22Rv1 (cell line): ENCODE measurements around the gene GPC6.

Source experiments
- H3K27ac ChIP-seq: fragments of 450-650 bp; 2 replicates; pipeline ENCODE4 v1.5.1; 2017
- ZFX ChIP-seq: fragments of 450-650 bp; IDR thresholded peaks from 2 replicates; pipeline ENCODE4 v1.6.1; 2017; ENCODE audit warnings: antibody characterized with exemption, borderline replicate concordance
- TF ChIP-seq, protein P1 (sequence below): fragments of 450-650 bp; IDR thresholded peaks from 2 replicates; pipeline ENCODE4 v1.5.1; 2017; ENCODE audit warnings: mild to moderate bottlenecking

The GPC6 gene

DNA sequence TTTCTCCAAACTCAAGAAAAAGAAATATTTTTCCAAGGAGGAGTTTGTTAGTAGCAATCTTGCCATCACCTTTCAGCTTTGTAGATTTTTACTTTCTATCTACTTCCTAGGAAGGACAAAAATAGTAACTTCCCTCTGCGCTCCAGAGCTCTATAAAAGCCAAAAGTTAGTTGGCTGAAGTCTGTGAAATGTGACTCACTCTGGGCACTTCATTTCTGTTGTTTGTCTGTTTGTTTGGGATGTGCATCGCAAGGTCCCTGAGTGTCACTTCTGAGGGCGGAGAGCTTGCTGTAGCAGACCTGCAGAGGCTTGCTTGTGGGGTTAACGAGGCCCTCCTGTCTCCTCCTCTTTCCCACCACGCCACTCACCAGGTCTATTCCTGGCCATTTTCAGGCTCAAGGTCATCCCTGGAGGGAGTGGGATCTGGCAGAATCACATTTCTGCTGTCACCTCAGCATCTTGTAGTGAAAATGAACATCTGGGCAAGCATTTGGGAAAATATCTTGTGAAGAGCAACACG, 307.6 kb downstream of the GPC6 start:
- H3K27ac ChIP-seq: no peak overlapping the region
- TF ChIP-seq ZFX: no peak
- TF ChIP-seq, protein P1, sequence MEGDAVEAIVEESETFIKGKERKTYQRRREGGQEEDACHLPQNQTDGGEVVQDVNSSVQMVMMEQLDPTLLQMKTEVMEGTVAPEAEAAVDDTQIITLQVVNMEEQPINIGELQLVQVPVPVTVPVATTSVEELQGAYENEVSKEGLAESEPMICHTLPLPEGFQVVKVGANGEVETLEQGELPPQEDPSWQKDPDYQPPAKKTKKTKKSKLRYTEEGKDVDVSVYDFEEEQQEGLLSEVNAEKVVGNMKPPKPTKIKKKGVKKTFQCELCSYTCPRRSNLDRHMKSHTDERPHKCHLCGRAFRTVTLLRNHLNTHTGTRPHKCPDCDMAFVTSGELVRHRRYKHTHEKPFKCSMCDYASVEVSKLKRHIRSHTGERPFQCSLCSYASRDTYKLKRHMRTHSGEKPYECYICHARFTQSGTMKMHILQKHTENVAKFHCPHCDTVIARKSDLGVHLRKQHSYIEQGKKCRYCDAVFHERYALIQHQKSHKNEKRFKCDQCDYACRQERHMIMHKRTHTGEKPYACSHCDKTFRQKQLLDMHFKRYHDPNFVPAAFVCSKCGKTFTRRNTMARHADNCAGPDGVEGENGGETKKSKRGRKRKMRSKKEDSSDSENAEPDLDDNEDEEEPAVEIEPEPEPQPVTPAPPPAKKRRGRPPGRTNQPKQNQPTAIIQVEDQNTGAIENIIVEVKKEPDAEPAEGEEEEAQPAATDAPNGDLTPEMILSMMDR: no peak

DNA sequence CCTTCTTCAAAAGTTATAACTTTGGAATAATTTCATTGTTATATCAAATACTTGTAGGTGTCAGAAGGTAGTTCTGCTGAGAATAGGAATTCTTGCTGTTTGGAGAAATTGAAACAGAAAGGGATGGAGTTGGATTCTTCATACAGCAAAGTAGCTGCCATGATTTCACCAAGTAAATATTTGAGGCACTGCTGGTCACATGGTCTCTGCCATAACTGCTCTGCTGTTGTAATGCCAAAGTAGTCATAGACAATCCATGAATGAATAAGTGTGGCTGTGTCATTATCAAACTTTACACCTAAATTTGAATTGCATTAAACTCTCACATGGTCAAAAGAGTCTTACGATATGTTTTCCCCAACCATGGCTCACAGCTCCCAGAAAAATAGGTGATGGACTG, 308.6 kb downstream of the GPC6 start:
- TF ChIP-seq ZFX: no peak
- TF ChIP-seq, protein P1: no peak
- no peak overlapping the region for H3K27ac ChIP-seq

DNA sequence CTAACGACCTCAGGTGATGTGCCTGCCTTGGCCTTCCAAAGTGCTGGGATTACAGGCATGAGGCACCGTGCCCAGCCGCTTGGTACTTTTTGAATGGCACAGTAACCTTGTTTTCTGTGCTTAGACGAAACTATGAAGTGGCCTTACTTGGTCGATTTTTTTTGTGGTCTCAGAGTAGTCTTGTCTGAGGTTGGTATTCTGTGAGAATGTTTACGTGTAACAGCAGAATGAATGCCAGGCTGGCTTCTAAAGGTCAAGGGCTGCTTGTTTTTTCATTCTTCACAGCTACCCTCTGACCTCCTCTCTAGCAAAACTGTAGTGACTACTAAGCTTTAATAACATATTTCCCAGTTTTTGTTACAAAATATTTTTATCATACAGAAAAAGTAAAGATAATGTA, 313.3 kb downstream of the GPC6 start:
- TF ChIP-seq ZFX: no peak
- TF ChIP-seq, protein P1: no peak
- no peak overlapping the region for H3K27ac ChIP-seq

DNA sequence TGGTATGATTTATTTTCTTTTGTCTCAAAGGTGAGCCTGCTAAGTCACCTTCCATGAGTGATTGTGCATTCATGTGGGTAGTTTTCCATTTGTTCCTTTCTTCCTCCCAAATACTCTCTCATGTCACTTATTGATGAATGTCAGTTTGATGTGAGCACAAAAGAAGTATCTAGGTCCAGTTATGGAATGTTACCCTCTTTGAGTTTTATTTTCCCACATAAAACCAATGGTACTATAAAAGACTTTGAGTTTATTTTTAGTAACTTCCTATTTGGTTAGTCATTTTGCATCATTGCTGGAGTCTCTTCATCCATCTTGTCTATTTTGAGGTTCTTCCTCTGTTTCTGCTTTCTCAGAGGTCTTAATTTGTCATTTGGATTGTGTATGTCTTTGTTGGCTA, 321.3 kb downstream of the GPC6 start:
- no peak for TF ChIP-seq ZFX
- TF ChIP-seq, protein P1: no peak
- no peak overlapping the region for H3K27ac ChIP-seq

DNA sequence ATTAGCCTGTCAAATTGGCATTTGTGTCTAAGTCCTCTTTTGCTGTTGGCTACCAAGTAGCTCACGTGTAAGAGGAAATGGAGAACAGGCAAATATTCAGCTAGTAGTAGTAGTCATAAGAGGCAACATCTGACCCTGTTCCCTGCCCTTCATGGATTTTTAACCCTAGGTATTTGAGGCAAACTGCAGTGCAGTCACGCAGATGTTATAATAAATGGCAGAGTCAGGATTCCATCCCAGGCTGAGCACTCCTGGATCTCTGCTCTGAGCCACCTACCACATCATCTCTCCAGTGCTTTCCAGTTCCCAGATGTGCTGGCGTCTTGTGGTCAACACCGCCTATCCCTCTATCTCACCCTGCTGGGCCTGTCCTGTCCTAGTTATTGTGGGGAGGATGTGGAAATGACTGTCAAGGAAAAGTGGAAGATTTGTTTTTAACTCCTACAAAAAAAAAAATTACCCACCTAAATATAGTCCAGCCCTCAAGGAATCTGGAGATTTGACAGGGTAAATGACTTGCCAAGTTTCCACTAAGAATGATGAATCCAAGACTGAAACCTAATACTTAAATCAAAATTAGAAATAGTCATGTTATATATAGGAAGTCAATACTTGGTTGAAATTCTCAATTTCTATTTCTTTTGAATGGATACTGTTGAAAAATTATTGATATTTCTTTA, 322.9 kb downstream of the GPC6 start:
- H3K27ac ChIP-seq: no peak overlapping the region
- no peak for TF ChIP-seq ZFX
- TF ChIP-seq, protein P1: no peak

DNA sequence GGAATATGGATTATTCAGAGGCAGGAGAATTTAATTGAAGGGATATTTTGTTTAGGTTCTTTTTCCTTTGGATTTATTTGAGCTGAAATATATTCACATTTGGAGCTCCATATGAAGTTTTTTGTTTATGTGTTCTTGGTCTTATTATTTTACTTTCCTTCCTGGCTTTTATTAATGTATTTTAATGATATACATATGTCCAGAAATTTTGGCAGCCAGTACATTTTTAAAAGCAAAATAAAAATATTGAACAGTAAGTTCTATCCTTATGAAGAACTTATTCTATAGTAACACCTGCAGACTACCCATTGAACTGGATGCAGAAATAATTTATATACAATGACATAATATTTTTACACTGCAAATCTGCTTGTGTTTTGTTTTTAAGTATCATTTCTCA, 323.6 kb downstream of the GPC6 start:
- TF ChIP-seq, protein P1: no peak
- TF ChIP-seq ZFX: no peak

DNA sequence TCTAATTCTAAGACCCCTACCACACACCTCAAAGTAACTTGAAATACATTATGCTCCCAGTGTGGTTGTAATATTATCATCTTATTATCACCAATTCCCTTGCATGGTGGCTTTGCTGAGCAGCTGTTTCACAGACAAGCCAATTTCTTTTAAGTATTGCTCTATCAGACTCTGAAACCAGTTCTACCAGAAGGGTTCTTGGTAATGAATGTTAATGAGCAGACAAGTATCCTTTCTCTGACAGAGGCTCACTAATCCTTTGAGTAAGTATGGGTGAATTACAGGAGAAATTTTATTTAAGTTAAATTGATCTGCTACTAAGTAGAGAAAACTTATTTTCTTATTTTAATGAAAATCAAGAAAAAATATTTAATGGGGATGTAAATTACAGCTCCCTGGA, 326.0 kb downstream of the GPC6 start:
- TF ChIP-seq, protein P1: no peak
- no peak for TF ChIP-seq ZFX
- no peak overlapping the region for H3K27ac ChIP-seq

More for the DNA sequence above, 323.6 kb downstream of the GPC6 start:
- H3K27ac ChIP-seq: no peak overlapping the region
